Lower leg skin (tissue), 4 donors: Measurements from ENCODE around the gene HS3ST3A1. TPM values are rescaled to one million over a fixed set of nuclear protein-coding genes. Genes with fewer than 3 reads are reported as not detected.

Experiments
- DNase-seq, 2 donors: peaks; one replicate each; pipeline ENCODE4 v3.0.0-alpha.2; 2019; ENCODE audit warnings: low spot score in 2 of 2
- H3K4me3 ChIP-seq: fragments of 200-600 bp; sonication (generic); 2 replicates; pipeline ENCODE4 v1.5.1; 2017; ENCODE audit warnings: mild to moderate bottlenecking, low read depth; ENCODE audit not compliant: poor library complexity, severe bottlenecking
- CTCF ChIP-seq, 3 donors: fragments of 450-650 bp; IDR thresholded peaks; one replicate each; pipeline ENCODE4 v1.5.1; 2016; ENCODE audit warnings: antibody characterized with exemption in 3 of 3, mild to moderate bottlenecking in 3 of 3, moderate library complexity in 2 of 3
- POLR2A ChIP-seq, 2 donors: fragments of 450-650 bp; IDR thresholded peaks; one replicate each; pipeline ENCODE4 v1.6.1; 2016 to 2017; ENCODE audit warnings: antibody characterized with exemption in 2 of 2, mild to moderate bottlenecking in 1 of 2, moderate library complexity in 1 of 2
- WGBS, 2 donors: methylation state at CpG; one replicate each; pipeline ENCODE4 v1.1.5; 2018; 5-methylcytosine and 5-hydroxymethylcytosine counted together
- intact Hi-C: fragments of 100-400 bp; cut with DNase I; formaldehyde crosslinking; loops from one replicate; pipeline ENCODE4 v1.15.0; 2023; ENCODE audit warnings: low total_unique reads
- total RNA-seq, 4 donors: library from RNA; depleted of rRNA; stranded (reverse); fragments of >200 nt; gene quantifications; one replicate each; pipeline ENCODE4 v1.1.0, GENCODE V29; 2016

HS3ST3A1 gene
- total RNA-seq, result 10 to 100 TPM in 1 of 4 donors, 1 to 10 TPM in 3; 1.4 to 21.2 (median 7.8) TPM

DNA sequence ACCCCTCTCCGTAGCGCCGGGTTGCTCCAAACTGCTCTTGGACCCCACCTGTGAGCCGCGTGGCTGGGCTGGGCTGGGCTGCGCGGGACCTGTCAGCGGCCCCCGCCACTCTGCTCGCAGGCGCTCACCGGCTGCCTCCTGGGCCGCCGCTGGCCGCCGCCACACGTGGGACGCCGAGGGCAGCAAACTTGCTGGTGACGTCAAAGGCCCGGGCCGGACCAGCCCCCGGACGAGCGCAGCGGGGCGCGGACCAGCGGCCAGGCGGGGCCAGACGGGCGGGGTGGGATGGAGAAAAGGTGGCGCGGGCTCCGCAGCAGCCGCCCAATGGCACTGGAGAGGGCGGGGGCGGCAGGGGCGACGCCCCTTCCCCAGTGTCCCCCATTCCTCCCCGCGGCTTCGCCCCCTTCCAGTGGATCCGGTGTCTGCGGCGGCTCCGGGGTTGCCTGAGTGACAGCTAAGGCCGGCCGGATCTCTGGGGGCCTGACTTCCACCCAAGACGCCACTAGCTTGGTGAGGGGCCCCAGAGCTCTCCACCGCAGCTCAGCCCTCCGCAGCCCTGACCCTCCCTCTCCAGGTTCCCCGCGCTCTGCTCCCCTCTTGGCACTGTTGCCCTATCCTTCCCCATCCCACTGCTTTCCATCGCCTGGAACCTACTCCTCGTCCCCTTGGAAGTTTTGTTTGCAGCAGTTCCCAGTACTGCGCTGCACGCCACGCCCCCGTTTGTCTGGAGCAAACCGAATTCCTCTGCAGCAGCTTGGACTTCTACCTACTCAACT lies at the start of gene HS3ST3A1:
HS3ST3A1 (minus strand) TSS at position 154 of the 776 bp plus-strand sequence. CDS start 800 bp downstream, outside the sequence.
- WGBS, 2 donors, result 2 to 3% methylated on average over 12 to 19 of the region's 61 CpGs
- TF ChIP-seq POLR2A (IDR thresholded peaks at IDR 0.05), result no peak
- no peak for TF ChIP-seq CTCF (IDR thresholded peaks at IDR 0.05)
- intact Hi-C loops, result no loop called here
- DNase-seq, result no peak
- H3K4me3 ChIP-seq, result peak within 1 kb of the TSS; percentile 17

DNA sequence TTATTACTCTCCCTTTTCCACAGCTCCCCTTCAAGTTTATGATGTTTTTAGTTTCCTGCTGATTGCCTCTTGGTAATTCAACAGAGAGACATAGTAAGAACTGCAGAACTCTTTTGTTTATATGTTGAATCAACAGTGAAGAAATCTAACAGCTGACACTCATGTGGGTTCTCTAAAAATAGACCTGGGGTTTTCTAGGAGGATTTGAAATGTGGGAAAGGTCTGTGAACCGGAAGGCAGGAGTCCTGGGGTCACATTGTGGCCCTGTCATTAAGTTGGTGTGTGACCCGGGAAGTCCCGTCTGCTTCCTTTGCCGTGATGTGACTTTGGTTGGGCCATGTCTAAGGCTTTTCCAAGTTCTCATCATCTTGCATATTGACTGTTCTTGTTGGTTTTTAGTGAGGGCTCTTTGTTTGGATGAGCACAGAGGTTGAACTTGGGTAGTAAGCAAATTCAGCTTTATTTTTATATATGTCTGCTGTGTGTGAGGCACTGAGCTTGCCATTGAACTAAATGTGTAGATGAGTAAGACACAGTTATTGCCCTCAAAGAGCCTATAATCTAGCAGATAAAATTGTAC lies 48.5 kb upstream of the HS3ST3A1 start:
- intact Hi-C loops, result no loop called here
- no peak for DNase-seq
- TF ChIP-seq POLR2A (IDR thresholded peaks at IDR 0.05), result no peak
- no peak for TF ChIP-seq CTCF (IDR thresholded peaks at IDR 0.05)
- 64 to 79% methylated on average over 4 of the region's 4 CpGs for WGBS, 2 donors
- no peak overlapping the region for H3K4me3 ChIP-seq

GRCh38 chr17:13647543-13648021 lies 45.9 kb upstream of the HS3ST3A1 start:
- TF ChIP-seq CTCF (IDR thresholded peaks at IDR 0.05) (no peak), POLR2A (IDR thresholded peaks at IDR 0.05) (no peak)
- DNase-seq, result no peak
- H3K4me3 ChIP-seq, result no peak overlapping the region
- WGBS, 2 donors, result 46 to 50% methylated on average over 6 of the region's 6 CpGs
- intact Hi-C loops, result no loop called here

GRCh38 chr17:13646969-13647542 lies 45.3 kb upstream of the HS3ST3A1 start:
- intact Hi-C loops, result no loop called here

DNA sequence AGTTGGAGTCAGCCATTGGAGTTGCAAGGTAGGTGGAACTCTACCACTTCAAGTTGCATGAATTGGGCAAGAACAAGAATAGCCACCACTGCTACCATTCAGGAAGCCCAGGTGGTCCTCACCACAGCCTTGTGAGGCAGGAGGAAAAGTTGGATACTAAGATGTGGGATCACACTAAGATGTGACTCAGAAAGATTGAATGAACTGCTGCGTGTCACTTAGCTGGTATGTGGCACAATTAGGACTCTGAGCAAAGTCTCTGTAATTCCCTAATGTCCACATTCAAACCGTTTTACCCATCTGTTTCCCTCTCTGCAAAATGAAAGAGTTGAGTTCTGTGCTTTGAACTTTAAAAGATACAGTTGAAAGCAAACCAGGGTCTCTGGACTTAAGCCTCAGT lies 44.7 kb upstream of the HS3ST3A1 start:
- WGBS, 2 donors, result 49 to 51% methylated on average over 2 of the region's 2 CpGs
- TF ChIP-seq POLR2A (IDR thresholded peaks at IDR 0.05) (no peak), CTCF (IDR thresholded peaks at IDR 0.05) (no peak)
- intact Hi-C loops, result no loop called here
- DNase-seq, result no peak
- no peak overlapping the region for H3K4me3 ChIP-seq

More at GRCh38 chr17:13646969-13647542, 45.3 kb upstream of the HS3ST3A1 start:
- H3K4me3 ChIP-seq, result no peak overlapping the region
- DNase-seq, result no peak
- TF ChIP-seq CTCF (IDR thresholded peaks at IDR 0.05) (no peak), POLR2A (IDR thresholded peaks at IDR 0.05) (no peak)
- 63 to 66% methylated on average over 5 of the region's 5 CpGs for WGBS, 2 donors
